Activated CD8-positive, alpha-beta memory T cell treated with anti-CD3 and anti-CD28 coated beads, Interleukin-2, amount 10 ng/mL, durations not matched to agents 7 days and 5 days (primary cell): ENCODE measurements around the gene CTNNA3. TPM values are rescaled to one million over a fixed set of nuclear protein-coding genes. Genes with fewer than 3 reads are reported as not detected.

Experiments used
- ATAC-seq: fragments of 150-1000 bp; cut with Tn5 transposase; one replicate; pipeline ENCODE4 v1.10.0; 2021; ENCODE audit warnings: moderate library complexity
- CTCF ChIA-PET: fragments of 350-600 bp; sonication (Branson Sonifier 250); formaldehyde crosslinking; loops from one replicate; lab custom pipeline; 2021; ENCODE audit warnings: antibody characterized with exemption; lab: Charles Lee
- DNase-seq: peaks from one replicate; pipeline ENCODE4 v3.0.0-alpha.2; 2020
- H3K27ac Mint-ChIP-seq: one replicate; pipeline ENCODE4 v1.8.0; 2021; ENCODE audit warnings: mild to moderate bottlenecking, mixed read lengths
- H3K27me3 Mint-ChIP-seq: one replicate; pipeline ENCODE4 v1.8.0; 2021; ENCODE audit warnings: mixed read lengths
- H3K36me3 Mint-ChIP-seq: one replicate; pipeline ENCODE4 v1.8.0; 2021; ENCODE audit warnings: mild to moderate bottlenecking, mixed read lengths
- H3K4me1 Mint-ChIP-seq: one replicate; pipeline ENCODE4 v1.8.0; 2021; ENCODE audit warnings: mixed read lengths
- H3K4me3 Mint-ChIP-seq: one replicate; pipeline ENCODE4 v1.8.0; 2021; ENCODE audit warnings: mild to moderate bottlenecking, moderate library complexity, mixed read lengths
- H3K9me3 Mint-ChIP-seq: one replicate; pipeline ENCODE4 v1.8.0; 2022; ENCODE audit warnings: low read depth, mixed read lengths
- total RNA-seq, 2 experiments: library from RNA; stranded (reverse); gene quantifications; one replicate each; pipeline ENCODE4 v1.2.3, GENCODE V29; 2021

The CTNNA3 gene
- total RNA-seq, 2 experiments from 2014 or later, result 0.61 TPM; not detected in 1

DNA sequence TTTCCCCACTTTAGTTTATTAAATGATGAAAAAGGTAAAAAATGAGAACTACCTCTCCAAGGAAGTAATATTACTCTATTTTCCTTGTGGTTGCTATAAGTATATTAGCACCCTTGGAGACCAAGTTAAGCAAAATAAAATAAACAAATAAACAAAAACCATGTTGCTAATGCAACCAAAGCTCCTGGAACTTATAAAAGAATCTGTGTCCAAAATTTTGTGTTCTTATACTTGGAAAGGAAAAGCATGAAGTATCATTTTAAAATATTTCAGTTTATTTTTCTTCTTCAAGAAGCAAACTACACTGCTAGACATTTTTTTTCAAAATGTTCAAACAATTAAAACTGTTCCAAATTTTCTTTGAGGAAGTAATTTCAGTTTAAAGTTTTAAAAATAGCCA is 1212.0 kb downstream of the CTNNA3 start:
- CTCF ChIA-PET, result no interaction called here
- Mint-ChIP-seq H3K36me3 (no peaks in the 10 kb centered on the region), H3K4me1 (no peaks in the 10 kb centered on the region), H3K27ac (no peak overlapping the region), H3K9me3 (peaks cover 6% of the 10 kb centered on the region), H3K4me3 (no peak overlapping the region), H3K27me3 (no peaks in the 10 kb centered on the region)
- DNase-seq, result no peak
- no peak for ATAC-seq

DNA sequence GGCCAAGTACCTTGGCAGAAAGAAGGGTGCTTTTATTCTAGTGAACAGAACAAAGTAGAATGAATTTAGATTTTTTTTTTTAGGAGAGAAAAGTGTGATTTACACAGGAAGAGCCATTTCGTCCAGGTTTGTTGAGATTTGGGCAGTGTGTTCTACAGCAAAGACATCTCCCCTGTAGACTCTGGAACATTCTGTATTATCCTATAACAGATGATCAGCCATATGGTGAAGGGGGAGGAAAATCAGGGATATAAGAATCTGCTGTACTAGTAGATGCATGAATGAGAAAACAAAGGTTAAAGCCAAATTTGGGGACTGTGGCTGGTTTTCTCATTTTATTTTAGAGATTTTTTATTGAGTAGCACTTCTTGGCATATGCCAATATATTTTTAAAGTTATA is 1223.8 kb downstream of the CTNNA3 start:
- no peak for ATAC-seq
- H3K27me3 Mint-ChIP-seq, result no peaks in the 10 kb centered on the region
- CTCF ChIA-PET, result no interaction called here
- DNase-seq, result no peak
- no peaks in the 10 kb centered on the region for H3K4me1 Mint-ChIP-seq
- H3K36me3 Mint-ChIP-seq, result no peaks in the 10 kb centered on the region
- no peak overlapping the region for H3K4me3 Mint-ChIP-seq
- peaks cover 4% of the 10 kb centered on the region for H3K9me3 Mint-ChIP-seq
- H3K27ac Mint-ChIP-seq, result no peak overlapping the region

DNA sequence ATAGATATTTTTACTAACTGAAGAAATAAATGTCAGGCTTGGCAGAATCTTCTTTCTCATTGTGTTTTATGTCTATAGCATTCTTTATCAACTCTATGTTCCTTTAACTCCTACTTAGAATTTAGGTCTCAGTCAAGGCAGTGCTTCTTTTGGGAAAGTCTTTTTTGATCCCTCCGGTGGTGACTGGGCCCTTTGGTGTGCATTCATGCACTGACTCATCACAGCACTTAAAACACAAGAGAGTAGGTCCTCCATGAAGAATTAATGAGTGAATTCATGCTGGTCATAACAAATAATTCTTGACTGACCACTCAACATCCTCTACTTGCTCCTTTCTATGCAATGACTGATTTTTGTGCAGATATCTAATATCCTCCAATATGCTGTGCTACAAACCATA is 1229.0 kb downstream of the CTNNA3 start:
- Mint-ChIP-seq H3K4me1 (no peaks in the 10 kb centered on the region), H3K27ac (no peak overlapping the region), H3K27me3 (no peaks in the 10 kb centered on the region), H3K36me3 (no peaks in the 10 kb centered on the region), H3K4me3 (no peak overlapping the region), H3K9me3 (peaks cover 12% of the 10 kb centered on the region)
- CTCF ChIA-PET, result no interaction called here
- no peak for ATAC-seq
- DNase-seq, result no peak

GRCh38 chr10:66466622-66467021 is 1229.4 kb downstream of the CTNNA3 start:
- H3K4me1 Mint-ChIP-seq, result no peaks in the 10 kb centered on the region
- CTCF ChIA-PET, result no interaction called here
- ATAC-seq, result no peak
- no peaks in the 10 kb centered on the region for H3K36me3 Mint-ChIP-seq
- DNase-seq, result no peak
- no peaks in the 10 kb centered on the region for H3K27me3 Mint-ChIP-seq
- no peak overlapping the region for H3K4me3 Mint-ChIP-seq
- no peak overlapping the region for H3K27ac Mint-ChIP-seq
- peaks cover 12% of the 10 kb centered on the region for H3K9me3 Mint-ChIP-seq

- DNase-seq (no peak), ATAC-seq (no peak)
- H3K9me3 Mint-ChIP-seq, result peaks cover 15% of the 10 kb centered on the region
- H3K4me3 Mint-ChIP-seq, result no peak overlapping the region
- CTCF ChIA-PET, result no interaction called here
- no peaks in the 10 kb centered on the region for H3K4me1 Mint-ChIP-seq
- no peak overlapping the region for H3K27ac Mint-ChIP-seq
- H3K36me3 Mint-ChIP-seq, result no peaks in the 10 kb centered on the region
- H3K27me3 Mint-ChIP-seq, result no peaks in the 10 kb centered on the region
These were observed 1232.4 kb downstream of the CTNNA3 start for GRCh38 chr10:66463611-66464010.

GRCh38 chr10:66457629-66458028 is 1238.4 kb downstream of the CTNNA3 start:
- Mint-ChIP-seq H3K36me3 (no peaks in the 10 kb centered on the region), H3K4me3 (no peak overlapping the region), H3K4me1 (no peaks in the 10 kb centered on the region), H3K9me3 (peaks cover 6% of the 10 kb centered on the region), H3K27ac (no peak overlapping the region), H3K27me3 (no peaks in the 10 kb centered on the region)
- DNase-seq (no peak), ATAC-seq (no peak)
- CTCF ChIA-PET, result no interaction called here

GRCh38 chr10:66455304-66455703 is 1240.7 kb downstream of the CTNNA3 start:
- Mint-ChIP-seq H3K27me3 (no peaks in the 10 kb centered on the region), H3K4me1 (no peaks in the 10 kb centered on the region), H3K9me3 (peaks cover 5% of the 10 kb centered on the region), H3K4me3 (no peak overlapping the region), H3K36me3 (no peaks in the 10 kb centered on the region), H3K27ac (no peak overlapping the region)
- ATAC-seq (no peak), DNase-seq (no peak)
- CTCF ChIA-PET, result no interaction called here

DNA sequence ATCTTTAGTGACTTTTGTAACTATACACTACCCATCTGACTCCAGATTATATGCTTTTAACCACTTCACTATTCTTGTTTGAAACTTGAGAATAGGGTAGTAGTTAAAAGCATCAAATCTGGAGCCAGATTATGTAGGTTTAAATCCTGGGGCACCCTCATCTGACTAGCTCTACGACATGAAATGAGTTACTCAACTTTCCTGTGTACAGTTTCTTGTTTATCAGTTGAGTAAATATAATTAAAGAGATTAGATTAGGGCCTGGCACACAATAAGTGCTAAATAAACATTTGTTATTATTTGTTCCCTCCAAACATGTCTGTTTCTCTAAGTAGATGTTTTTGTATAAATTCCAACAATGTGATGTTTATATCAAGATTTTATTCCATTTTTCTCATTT is 1255.4 kb downstream of the CTNNA3 start:
- Mint-ChIP-seq H3K27ac (no peak overlapping the region), H3K36me3 (no peaks in the 10 kb centered on the region), H3K4me3 (no peak overlapping the region), H3K9me3 (peaks cover 4% of the 10 kb centered on the region), H3K4me1 (no peaks in the 10 kb centered on the region), H3K27me3 (no peaks in the 10 kb centered on the region)
- ATAC-seq, result no peak
- CTCF ChIA-PET, result no interaction called here
- DNase-seq, result no peak

- DNase-seq (no peak), ATAC-seq (no peak)
- peaks cover 18% of the 10 kb centered on the region for H3K9me3 Mint-ChIP-seq
- no peak overlapping the region for H3K4me3 Mint-ChIP-seq
- no peaks in the 10 kb centered on the region for H3K36me3 Mint-ChIP-seq
- CTCF ChIA-PET, result no interaction called here
- no peak overlapping the region for H3K27ac Mint-ChIP-seq
- H3K4me1 Mint-ChIP-seq, result no peaks in the 10 kb centered on the region
- H3K27me3 Mint-ChIP-seq, result no peaks in the 10 kb centered on the region
These were observed 1281.1 kb downstream of the CTNNA3 start for GRCh38 chr10:66414943-66415342.

GRCh38 chr10:66405566-66405965 is 1290.4 kb downstream of the CTNNA3 start:
- Mint-ChIP-seq H3K4me3 (no peak overlapping the region), H3K27ac (no peak overlapping the region), H3K36me3 (no peaks in the 10 kb centered on the region), H3K9me3 (peaks cover 14% of the 10 kb centered on the region), H3K4me1 (no peaks in the 10 kb centered on the region), H3K27me3 (no peaks in the 10 kb centered on the region)
- ATAC-seq (no peak), DNase-seq (no peak)
- CTCF ChIA-PET, result no interaction called here

GRCh38 chr10:66398669-66399068 is 1297.3 kb downstream of the CTNNA3 start:
- CTCF ChIA-PET, result no interaction called here
- ATAC-seq (no peak), DNase-seq (no peak)
- Mint-ChIP-seq H3K36me3 (no peaks in the 10 kb centered on the region), H3K4me3 (no peak overlapping the region), H3K27ac (no peak overlapping the region), H3K9me3 (peaks cover 4% of the 10 kb centered on the region), H3K27me3 (no peaks in the 10 kb centered on the region), H3K4me1 (no peaks in the 10 kb centered on the region)

DNA sequence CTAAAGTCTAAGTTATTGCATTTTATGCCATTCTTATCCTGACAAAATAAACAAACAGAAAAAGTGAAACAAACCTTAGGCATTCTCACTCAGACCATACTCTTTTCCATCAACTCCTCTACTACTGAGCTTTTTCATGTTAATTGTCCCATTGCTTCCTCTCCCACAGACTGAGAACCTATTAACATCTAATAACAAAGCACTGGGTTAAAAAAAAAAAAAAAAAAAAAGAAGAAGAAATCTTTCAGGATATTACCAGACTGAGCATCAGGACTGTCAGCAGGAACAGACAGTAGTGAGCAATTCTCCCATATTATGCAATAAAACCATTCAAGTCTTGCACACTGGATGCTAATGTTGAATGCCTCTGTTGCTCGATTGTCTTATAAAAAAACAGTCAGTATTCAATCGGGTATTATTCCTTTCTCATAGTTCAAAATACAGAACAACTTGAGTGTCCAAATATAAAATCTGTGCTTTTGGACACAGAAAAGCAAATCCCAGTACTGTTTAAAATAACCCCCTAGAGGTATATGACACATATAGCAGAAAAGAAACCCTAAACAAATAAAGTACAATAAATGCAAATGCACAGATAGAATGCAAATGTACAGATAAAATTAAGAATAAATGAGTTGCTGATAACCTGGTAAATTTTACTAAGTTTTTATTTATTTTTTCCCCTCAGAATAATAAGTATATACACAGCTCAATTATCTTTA is 1301.5 kb downstream of the CTNNA3 start:
- Mint-ChIP-seq H3K27ac (no peak overlapping the region), H3K9me3 (peaks cover 9% of the 10 kb centered on the region), H3K4me3 (no peak overlapping the region), H3K36me3 (no peaks in the 10 kb centered on the region), H3K27me3 (no peaks in the 10 kb centered on the region), H3K4me1 (no peaks in the 10 kb centered on the region)
- CTCF ChIA-PET, result no interaction called here
- ATAC-seq (no peak), DNase-seq (no peak)

DNA sequence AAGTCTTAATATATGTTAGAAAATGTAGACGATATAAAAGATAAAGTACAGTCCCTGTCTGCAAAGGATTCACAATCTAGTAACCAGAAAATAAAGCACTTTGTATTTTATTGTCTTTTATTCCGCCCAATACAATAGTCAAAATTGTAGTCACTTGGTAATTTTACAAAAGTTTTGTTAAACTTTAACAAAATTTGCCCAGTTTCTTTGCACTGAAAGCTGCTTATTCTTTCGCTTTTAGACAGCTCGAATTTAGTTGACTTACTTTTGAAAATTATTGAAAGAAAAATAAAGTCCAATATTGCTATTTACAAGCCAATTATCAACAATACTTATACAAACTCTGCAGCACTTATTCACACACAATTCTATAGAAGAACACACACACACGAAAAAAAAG is 1305.1 kb downstream of the CTNNA3 start:
- no peak overlapping the region for H3K27ac Mint-ChIP-seq
- H3K9me3 Mint-ChIP-seq, result peaks cover 5% of the 10 kb centered on the region
- H3K4me1 Mint-ChIP-seq, result no peaks in the 10 kb centered on the region
- H3K27me3 Mint-ChIP-seq, result no peaks in the 10 kb centered on the region
- DNase-seq, result no peak
- no peak overlapping the region for H3K4me3 Mint-ChIP-seq
- no peaks in the 10 kb centered on the region for H3K36me3 Mint-ChIP-seq
- CTCF ChIA-PET, result no interaction called here
- ATAC-seq, result no peak

GRCh38 chr10:66381045-66381444 is 1315.0 kb downstream of the CTNNA3 start:
- no peak overlapping the region for H3K4me3 Mint-ChIP-seq
- H3K4me1 Mint-ChIP-seq, result no peaks in the 10 kb centered on the region
- CTCF ChIA-PET, result no interaction called here
- DNase-seq (no peak), ATAC-seq (no peak)
- H3K27ac Mint-ChIP-seq, result no peak overlapping the region
- peaks cover 6% of the 10 kb centered on the region for H3K9me3 Mint-ChIP-seq
- H3K36me3 Mint-ChIP-seq, result no peaks in the 10 kb centered on the region
- H3K27me3 Mint-ChIP-seq, result no peaks in the 10 kb centered on the region
